Testis (tissue), 2 donors: ENCODE results near the gene KCNF1.

Source experiments
- POLR2A ChIP-seq: fragments of 450-650 bp; IDR thresholded peaks from one replicate; pipeline ENCODE4 v1.6.1; 2017; ENCODE audit warnings: antibody characterized with exemption, mild to moderate bottlenecking, moderate library complexity
- TF ChIP-seq, protein P1 (sequence below), 3 experiments: fragments of 450-650 bp in 2 of 3; fragments of 200-600 bp in 1 of 3; sonication (generic) in 1 of 3; IDR thresholded peaks; one replicate each; pipeline ENCODE4 v1.5.1; 2016 to 2019; ENCODE audit warnings: antibody characterized with exemption in 3 of 3, mild to moderate bottlenecking in 2 of 3, moderate library complexity in 1 of 3

DNA sequence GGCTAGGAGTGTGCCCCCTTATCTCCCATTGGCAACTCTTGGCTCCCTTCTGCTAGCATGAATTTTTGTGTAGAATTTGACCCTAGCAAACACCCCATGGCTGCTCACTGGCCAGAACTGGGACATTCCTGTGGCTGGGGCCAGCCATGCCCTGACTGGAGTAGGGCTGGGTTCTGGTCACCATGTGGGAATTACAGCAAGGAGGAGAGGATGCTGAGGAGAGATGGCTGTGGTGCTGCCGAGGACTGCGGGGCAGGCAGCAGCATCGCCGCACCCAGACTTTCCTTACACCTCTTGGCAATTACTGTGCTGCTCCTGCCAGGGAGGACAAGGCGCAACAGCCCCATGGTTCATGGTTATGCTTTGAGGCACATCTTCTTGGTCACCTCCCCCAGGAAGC lies 12.7 kb downstream of the KCNF1 start:
- TF ChIP-seq, protein P1, sequence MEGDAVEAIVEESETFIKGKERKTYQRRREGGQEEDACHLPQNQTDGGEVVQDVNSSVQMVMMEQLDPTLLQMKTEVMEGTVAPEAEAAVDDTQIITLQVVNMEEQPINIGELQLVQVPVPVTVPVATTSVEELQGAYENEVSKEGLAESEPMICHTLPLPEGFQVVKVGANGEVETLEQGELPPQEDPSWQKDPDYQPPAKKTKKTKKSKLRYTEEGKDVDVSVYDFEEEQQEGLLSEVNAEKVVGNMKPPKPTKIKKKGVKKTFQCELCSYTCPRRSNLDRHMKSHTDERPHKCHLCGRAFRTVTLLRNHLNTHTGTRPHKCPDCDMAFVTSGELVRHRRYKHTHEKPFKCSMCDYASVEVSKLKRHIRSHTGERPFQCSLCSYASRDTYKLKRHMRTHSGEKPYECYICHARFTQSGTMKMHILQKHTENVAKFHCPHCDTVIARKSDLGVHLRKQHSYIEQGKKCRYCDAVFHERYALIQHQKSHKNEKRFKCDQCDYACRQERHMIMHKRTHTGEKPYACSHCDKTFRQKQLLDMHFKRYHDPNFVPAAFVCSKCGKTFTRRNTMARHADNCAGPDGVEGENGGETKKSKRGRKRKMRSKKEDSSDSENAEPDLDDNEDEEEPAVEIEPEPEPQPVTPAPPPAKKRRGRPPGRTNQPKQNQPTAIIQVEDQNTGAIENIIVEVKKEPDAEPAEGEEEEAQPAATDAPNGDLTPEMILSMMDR (IDR thresholded peaks at IDR 0.05), result no peak
- TF ChIP-seq POLR2A, result no peak
